NCI-H1417 treated with DMSO at 0.1 percent for 48 hours (cell line): ENCODE results near the gene SLC4A5.
A peak's percentile ranks its signal among the peaks of the same experiment; 100 is the strongest.
"Not testable (repeated sequence)": the region's sequence is repeated elsewhere in the genome, so short reads cannot be mapped to it uniquely, and the experiment has no call there.

Source experiments
- DNase-seq: peaks from one replicate; lab custom pipeline; 2025; lab: John Stamatoyannopoulos, UW

SLC4A5 gene

GRCh38 chr2:74264281-74264680, 78.9 kb downstream of the SLC4A5 start:
- DNase-seq, result no peak

GRCh38 chr2:74262681-74263080, 80.5 kb downstream of the SLC4A5 start:
- no peak for DNase-seq

DNA sequence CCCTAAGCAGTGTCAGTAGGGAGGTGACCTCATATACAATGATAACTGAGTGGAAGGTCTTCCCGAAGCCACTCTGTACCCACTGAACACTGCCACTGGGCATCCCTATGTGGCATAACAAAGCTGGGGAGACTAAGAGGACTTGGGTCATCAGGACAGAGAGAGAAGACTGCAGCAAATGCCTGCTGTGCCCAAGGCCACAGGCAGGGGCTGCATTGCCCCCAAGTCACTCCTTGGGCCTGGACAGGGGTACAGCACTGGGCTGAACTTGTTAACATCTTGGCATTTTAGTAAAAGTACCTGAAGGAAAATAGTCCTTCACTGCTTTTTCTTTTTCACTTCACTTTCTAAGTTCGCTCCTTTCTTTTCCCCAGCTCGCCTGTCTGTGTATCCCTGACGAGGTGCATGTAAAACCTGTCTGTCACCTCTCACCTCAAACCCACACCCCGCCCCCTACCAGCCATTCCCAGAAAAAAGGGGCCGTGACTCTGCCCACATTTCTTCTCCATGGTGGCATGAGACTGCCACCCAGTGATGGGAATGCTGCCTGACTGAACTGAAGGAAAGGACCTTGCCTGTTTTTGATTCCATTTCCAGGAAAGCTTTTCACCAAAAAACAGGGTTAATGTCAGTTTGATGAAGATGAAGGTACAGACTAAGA, 81.9 kb downstream of the SLC4A5 start:
- no peak for DNase-seq

GRCh38 chr2:74260495-74260894, 82.7 kb downstream of the SLC4A5 start:
- DNase-seq, result no peak

- DNase-seq, result no peak
Observed at GRCh38 chr2:74259733-74260132, 83.5 kb downstream of the SLC4A5 start.

DNA sequence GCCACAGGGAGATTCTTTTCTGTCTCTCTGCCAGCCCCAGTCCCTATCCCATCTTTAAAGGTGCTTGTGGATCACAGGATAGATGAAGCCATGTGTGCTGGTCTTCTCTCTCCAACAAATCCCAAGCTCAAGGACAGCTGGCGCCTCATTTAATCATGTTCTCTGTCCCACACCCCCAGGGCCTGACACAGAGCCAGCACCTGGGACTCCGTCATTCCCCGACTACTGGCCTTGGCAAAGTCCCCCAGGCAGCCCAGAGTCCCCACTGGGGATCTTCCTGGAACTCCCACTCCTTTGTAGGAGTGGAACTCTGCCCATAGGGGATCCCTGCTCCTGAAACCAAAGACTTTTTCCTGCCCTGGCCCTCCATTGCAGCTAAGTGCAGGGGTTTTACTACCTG, 84.0 kb downstream of the SLC4A5 start:
- no peak for DNase-seq

DNA sequence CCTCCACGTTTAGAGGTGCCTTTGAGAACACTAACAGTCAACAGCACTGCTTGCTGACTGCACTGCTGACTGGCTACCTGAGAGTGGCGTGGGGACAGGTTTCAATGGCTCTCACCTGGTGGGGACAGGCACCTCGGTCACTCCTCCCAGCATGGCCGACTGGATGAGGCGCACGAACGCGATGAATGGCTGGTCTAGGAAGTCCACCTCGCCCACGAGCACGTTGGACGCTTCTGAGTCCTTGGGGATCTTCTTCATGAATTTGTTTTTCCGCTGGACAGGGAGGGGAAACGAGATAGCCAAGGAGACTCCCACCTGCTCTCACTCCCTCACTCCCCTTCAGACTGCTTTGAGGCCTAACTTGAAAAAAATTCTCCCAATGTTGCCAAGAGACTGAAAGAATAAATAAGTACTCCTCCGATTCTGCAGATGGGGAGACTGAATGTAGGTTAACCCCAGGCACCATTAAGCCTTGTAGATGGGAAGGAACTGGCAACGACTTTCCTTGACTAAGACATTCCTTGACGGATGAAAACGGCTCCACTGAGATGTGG, 87.5 kb downstream of the SLC4A5 start:
- DNase-seq, result no peak

DNA sequence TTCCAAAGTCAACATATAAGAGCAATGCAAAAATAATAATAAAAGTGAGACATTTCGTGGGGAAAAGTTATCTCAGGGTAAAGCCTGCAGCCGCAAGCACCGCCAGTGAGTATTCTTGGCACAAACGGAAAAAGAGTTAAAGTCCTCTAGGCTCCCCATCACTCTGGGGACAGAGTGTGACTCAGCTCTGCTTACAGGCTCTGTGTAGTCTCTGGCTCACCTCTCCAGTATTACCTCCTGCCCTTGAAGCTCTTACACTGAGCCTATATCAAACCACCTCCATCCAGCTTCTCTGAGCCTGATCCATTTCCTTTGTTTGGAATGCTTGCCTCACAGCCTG, 89.3 kb downstream of the SLC4A5 start:
- no peak for DNase-seq

GRCh38 chr2:74253306-74253970, 89.8 kb downstream of the SLC4A5 start:
- DNase-seq, result no peak

DNA sequence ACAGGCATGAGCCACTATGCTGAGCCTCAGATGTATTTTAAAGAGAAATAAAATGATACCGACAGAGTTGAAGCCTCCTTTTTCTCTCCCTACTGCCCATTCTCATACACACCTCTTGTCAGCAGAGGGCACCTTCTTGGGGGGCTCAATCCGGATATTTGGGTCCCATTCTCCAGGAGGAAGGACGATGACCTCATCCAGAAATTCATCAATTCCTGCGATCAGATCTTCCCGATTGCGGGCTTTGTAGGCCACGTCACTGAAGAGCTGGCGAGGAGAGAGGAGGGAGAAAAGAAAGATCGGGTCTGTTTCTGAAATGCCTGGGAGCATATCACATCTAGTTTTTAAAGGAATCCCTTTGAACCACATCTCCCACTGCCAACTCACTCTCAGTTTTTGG, 90.4 kb downstream of the SLC4A5 start:
- DNase-seq, result no peak

GRCh38 chr2:74252036-74252435, 91.2 kb downstream of the SLC4A5 start:
- DNase-seq, result no peak

DNA sequence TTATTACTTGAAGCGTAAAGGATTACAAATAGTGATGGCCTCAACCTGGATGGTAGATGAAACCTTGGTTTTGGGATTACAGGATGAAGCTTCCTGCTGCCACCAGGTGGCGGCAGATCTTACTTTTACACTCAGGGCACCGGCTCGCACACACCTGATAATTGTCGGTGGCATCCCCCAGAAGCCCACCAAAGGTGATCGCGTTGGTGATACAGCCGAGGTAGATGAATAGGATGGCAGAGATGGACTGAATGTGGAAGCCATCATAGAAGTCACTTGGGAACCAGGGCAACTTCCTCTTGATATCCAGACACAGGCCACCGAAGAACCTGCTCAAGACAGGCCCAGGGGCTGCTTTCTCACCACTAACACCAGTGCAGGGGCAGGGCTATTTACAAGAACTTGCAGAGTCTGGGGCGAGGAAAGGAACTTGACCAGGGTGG, 93.0 kb downstream of the SLC4A5 start:
- no peak for DNase-seq

GRCh38 chr2:74249406-74250122, 93.7 kb downstream of the SLC4A5 start:
- DNase-seq, result no peak

- DNase-seq, result no peak
Observed at GRCh38 chr2:74246496-74247195, 96.6 kb downstream of the SLC4A5 start.

GRCh38 chr2:74244286-74244685, 98.9 kb downstream of the SLC4A5 start:
- no peak for DNase-seq

DNA sequence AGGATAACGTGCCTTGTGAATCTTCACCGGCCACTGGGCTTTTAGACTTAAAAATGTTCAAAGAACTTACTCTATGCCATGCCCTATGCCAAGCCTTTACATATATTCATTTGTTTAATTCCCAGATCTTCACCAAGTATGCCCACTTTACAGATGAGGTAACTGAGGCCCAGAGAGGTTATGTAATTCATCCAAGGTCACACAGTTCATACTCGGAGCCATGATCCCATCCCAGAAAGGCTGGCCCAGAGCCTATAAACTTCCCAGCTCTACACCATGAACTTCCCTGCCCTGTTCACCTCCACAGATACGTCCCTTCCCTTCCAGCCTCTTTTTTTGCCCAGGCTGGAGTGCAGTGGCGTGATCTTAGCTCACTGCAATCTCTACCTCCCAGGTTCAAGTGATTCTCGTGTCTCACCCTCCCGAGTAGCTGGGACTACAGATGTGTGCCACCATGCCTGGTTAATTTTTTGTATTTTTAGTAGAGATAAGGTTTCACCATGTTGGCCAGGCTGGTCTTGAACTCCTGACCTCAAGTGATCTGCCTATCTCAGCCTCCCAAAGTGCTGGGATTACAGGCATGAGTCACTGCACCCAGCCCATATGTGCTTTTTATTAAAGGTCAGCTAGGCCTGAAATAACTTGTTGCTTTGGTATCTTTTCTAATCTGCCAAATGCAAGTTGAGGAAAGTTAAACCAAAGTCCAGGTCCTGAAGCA, 100.7 kb downstream of the SLC4A5 start:
- no peak for DNase-seq

- no peak for DNase-seq
Observed at GRCh38 chr2:74239346-74239745, 103.9 kb downstream of the SLC4A5 start.

GRCh38 chr2:74238879-74239278, 104.3 kb downstream of the SLC4A5 start:
- DNase-seq, result no peak

- DNase-seq, result no peak
Observed at GRCh38 chr2:74235041-74235440, 108.2 kb downstream of the SLC4A5 start.

DNA sequence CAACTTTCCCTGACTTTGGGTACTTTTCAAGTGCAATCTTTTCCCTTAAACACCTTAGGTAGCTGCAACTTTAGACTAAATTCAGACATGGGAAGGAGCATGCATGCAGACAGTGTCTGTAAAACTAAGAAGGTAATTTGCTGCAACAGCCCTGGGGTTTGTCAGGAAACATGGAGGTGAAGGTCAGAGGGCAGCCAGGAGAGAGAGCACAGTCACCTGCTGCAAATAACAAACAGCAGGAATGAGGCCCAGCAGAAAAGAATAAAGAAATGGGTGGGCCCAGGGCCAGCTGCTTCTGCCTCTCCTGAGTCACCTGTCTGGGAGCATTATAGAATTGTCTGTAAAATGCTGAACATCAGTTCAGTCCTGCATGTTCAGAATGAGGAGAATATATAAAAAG, 109.6 kb downstream of the SLC4A5 start:
- DNase-seq, result peak; percentile 12

DNA sequence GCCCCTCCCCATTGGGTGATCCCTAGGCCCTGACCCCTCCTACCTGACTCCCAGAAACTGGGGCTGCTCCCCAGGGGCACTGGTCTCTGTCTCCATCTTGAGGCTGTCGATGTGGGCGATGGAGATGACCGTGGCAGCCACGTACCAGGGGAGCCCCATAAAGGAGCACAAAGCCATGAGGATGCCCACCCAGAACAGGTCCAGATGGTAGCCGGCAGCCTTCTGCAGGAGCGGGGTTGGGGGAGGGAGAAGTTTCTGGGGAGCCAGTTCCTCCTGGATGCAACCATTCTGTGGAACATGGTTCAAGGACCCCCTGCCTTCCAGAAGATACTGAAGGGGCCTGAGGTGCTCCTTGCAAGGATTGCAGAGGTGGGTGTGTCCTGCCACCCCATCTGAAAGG, 110.8 kb downstream of the SLC4A5 start:
- DNase-seq, result no peak

GRCh38 chr2:74229865-74230264, 113.4 kb downstream of the SLC4A5 start:
- not testable (repeated sequence) for DNase-seq
